ENCODE data around the gene ENAH.

ENAH gene

DNA sequence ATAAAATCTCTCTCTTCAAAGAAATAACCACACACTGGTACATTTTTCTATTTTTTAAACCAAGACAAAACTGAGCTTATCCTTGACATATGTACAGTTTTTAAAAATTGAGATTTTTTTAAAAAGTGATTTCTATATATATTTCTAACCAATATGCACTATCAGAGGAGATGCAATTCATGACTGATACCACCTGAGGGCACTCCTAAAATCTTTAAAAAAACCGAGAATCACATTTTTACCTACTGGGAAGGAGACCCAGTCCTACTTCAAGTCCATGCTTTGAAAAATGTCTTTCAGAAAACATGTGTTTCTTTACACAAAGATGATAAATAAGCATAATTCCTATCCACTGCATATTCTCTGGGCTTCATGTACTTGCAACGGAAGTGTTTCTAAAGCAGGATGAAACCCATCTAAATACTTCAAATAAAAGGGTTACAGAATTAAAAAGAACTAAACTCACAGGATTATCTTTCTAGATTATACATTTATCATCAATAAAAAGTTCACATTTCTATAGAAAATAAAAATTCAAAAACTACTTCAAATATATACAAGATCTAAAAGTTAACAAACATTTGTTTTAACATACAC is 98.6 kb downstream of the ENAH start:
- no peak for DNase-seq

DNA sequence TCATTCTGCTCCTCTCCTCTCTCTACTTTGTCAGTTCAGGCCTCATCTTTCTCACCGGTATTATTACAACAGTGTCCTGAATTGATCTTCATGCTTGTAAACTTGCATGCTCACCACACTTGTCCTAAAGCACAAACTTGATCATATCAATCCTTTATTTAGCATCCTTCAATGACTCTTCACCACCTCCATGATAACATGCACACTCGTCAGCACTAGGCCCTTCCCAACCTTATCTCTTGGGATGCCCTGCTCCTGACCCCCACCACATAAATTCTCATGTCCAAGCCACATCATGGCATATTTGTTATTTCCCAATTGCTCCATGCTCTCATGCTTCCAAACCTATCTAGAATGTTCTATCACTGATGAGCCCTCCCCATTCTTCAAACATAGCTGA is 103.1 kb downstream of the ENAH start:
- DNase-seq = no peak

DNA sequence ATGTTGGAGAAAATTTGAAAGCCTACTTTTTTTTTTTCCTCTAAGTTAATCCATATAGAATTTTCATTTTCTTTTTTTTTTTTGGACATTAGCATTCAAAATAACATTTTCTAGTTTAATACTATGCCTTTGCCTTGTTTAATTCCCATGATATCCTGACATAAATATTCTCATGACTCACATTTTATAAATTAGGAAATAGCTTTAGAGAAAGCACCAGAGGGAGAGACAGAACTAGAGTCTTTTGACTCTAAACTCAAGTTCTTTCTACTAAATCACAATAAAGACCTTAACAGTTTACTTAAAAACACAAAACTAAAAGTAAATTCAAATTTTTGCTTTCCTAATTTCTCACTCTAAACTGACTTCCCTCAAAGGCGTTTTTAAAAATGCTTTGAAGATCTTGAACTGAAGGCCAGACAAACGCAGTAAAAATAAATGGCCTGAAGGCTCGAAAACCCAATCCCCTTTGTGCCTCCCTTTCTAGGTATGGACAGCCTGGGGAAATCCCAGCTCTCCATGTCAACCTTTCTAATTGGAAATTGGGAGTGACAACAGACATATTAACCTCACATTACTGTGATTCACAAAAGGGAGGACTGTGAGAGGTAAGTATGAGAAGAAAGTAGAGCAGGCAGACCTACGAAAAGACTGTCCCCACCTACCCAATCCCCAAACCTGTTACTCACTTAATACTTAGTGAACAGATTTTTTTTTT is 104.6 kb downstream of the ENAH start:
- no peak for DNase-seq

DNA sequence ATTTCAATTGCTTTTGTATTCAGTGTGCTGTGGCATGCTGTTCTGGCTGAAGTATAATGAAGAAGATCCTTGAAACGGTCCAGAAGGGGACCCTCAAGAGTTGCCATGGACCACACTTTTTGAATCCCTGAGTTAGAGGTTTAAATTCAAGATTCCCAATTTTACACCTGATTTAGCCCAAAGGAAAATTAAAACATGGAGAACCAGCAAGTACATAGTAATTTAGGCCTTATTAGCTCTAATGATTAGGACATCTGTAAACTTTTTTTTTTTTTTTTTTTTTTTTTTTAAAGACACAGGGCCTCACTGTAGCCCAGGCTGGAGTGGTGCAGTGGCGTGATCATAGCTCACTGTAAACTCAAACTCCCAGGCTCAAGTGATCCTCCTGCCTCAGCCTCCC is 107.3 kb downstream of the ENAH start:
- no peak for DNase-seq

DNA sequence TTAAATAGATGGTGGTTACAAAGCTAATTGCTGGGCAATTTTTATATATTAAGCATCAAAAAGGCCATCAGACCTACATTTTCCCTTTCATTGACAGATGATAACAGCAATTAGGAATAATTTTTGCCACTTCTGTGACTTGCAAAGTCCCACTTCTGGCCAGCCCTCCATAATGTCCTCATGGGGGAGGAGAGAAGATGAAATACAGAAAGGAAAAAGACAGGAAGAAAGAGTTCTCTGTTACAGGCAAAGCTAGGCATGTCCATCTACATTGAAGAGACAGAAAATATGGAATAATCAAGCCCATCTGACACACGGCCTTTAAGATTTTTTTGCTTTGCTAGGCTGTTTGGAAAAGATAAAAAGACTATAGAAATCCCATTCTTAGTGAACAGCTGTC is 108.0 kb downstream of the ENAH start:
- no peak for DNase-seq

DNA sequence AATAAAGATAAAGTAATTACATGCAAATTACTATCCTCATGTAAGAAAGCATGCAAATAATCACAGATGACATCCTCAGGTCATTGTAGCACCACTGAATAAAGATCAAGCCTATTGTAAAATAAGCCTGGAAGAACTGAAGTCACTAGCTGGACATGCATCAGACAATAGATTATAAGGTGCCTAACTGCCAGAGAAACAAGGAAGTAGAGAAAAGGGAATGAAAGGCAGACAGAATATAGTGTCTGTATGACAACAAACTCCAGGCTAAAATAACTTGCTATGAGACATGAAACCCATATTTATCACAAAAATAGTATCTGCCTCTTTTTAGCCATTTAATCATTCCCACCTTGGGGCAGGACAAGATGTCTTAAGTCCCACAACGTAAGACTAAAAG is 108.7 kb downstream of the ENAH start:
- DNase-seq = no peak

DNA sequence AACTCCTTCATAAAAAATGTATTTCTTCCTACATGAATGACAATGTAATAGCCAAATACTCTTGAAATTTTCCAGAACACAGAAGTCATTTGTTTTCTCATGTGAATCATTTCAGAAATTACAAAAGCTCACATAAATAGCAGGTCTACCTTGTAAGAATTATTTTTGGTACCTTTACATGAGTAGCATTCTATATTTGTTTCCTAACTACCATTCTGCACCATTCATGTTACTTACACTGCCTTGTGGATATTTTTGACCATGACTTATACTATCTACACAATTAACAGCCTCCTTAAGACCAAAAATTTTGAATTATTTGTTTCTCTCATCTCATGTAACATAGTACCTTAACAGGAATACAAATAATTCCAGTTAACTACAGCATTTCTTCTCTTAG is 109.6 kb downstream of the ENAH start:
- no peak for DNase-seq

DNA sequence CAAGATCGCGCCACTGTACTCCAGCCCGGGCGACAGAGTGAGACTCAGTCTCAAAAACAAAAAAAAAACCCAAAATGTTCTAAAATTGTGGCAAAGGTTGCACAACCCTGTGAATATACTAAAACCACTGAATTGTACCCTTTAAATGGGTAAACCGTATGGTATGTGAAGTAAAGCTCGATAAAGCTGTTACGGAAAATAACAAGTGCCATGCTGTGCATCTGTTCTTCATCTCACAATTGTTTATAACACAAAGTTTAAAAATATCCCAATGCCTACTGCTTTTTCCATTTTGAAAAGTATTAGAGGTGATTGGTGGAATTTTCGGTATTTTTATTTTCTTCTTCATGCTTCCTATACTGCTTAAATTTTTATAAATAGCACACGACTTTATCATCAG is 111.5 kb downstream of the ENAH start:
- no peak for DNase-seq

DNA sequence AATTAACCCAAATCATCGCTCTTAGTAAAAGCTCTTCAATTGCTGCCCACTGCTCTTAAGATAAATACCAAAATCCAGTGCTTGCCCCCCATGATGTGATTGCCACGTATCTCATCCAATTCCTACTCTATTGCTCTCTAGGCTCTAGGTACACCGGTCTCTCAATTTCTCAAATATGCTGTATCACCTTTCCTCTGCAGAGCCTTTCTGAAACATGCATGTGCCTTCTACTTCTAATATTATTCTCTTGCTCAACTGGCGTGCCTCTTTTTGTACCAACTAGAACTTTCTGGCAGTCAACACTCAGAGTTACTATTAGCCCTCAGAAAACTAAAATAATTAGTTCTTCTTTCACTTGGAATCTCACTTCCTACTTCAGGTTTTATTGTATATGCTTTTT is 113.3 kb downstream of the ENAH start:
- no peak for DNase-seq

DNA sequence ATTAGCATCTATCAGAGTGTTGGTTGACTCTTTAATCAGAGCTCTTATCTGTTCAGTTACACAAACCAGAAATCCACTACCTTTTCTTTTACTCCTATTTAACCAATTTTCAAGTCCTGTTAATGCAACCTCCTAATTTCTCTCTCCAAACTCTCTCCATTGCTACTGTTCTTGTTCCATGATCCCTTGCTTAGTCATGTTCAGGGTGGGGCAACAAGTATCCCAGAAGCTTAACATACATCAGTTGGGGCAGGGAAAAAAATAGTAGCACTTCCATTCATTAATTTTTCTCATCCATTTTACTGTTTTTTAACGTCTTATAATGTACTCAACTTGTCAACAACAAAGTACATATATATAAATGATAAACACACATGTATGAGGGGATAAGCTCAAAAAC is 113.9 kb downstream of the ENAH start:
- no peak for DNase-seq

DNA sequence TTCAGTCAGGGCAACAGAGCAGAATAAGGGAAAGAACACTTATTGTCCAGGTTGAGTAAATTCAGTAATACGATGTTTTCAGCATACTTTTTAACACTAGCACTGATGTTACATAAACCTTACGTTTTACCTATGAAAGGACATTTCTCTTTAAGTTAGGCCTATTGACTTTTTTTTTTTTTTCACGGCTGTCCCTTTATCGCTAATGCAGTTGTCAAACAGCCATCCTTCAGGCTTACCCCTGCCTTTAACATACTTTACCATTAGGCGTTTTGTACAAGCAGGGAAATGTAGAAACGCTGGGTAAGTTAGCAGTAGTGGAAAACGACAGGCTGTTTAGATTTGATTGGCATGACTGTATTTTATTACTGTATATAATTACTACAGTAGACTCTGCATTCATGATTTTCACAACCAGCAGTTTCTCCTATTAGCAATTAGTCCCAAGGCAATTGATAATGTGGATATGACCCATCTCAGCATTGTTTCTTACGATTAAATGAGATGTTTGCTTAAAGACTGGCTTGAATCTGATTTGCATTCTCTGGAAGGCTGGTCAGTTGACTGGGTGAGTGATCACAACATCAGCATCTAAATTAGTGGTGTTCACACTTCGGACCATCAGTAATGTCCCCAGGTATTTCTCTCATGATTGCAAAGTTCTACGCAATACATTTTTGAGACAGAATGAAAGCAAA is 115.2 kb downstream of the ENAH start:
- no peak for DNase-seq

DNA sequence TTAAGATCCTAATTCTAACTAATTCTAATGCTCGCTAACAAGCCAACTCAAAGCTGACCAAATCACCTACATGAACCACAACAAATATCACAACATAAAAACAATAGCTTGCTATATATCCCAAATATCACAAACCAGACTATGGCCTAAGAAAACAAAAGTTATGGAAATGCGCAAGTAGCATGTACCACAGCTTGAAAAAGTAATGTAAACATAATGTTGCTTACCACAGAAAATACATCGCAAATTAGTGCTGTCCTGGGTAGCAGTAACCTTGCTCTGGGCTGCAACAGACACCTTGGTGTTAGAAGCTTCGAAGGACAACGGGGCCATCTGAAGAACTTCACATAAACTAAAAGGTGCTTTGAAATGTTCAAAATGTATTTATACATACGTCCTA is 117.6 kb downstream of the ENAH start:
- no peak for DNase-seq

DNA sequence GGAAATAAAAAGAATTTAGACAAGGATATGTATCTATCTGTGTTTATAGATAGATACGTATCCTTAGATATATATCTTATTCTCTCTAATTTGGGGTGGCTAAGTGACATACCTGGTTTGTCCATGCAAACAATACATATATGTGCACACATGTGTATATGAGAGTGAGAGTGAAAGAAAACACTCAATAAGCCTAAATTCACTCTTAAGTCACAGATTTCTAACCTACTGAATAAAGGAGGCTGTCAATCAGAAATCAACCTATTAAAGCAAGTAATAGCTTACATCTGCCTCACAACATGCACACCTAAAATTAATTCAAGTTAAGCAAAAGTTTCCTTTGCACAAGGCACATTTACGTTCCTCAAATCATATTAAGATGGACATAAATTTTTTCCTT is 118.2 kb downstream of the ENAH start:
- DNase-seq = no peak

DNA sequence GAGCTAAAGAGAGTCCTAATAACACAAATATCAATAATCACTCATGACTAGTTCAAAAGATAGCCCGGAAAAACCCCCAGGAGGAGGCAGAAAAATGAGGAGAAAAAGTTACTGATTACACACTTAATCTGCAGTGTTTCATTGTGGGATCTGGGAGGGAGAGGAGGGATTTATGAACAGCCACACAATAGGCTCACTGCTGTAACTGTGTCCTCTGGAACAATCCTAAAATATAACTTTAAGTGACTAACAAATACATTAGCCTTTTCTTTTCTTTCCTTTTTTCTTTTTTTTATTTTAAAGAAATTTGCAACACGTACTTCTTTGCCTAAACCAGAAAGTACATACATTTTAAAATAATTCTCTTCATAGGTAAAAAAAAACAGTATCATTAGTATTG is 118.8 kb downstream of the ENAH start:
- DNase-seq = no peak

DNA sequence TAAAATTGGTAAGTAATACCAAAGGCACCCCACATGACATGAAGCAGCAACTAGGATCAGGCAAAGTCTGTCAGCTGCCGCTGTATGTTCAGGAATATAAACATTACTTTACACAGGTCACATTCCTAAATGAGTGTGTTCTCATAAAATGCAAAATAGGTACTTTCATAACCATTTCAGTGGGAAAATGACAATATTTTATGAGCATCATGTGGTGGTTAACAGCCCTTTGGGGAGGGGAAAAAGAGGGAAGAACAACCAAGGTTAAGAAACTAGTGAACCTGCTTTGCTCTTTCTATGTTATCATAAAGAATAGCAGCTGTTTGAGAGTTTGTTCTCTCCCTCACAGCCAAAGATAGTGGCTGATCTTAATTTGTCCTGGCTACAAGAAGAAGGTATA is 119.7 kb downstream of the ENAH start:
- DNase-seq = no peak

DNA sequence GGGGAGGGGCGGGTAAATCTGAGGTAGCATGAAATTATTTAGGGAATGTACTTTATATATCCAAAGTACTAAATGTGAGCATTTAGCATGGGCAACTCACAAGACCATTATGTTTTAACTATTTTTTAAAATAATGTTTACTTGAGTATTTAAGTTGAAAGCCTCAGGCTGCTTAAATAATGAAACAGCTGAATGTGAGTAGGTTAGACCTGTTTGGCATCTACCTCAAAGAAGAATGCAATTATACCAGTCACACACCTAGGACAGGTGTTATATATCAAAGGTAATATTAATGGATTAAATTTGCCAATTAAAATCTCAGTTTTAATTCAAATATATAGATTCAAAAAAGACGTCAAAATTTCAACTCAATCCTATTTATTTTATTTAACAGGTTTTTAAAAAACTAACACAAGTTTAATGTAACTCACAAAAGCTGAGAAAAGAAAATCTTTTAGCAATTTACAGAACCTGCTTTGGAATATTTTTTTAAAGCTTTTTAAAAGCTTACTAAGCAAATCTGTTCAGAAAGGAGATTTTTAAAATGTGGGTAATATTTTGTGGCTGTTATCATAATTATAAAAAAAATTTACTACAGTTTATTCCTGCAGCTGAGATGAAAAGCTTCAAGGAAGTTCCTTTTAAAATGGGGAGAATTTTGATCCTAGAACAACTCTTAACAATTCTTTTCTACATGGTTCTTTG is 120.5 kb downstream of the ENAH start:
- DNase-seq = no peak

DNA sequence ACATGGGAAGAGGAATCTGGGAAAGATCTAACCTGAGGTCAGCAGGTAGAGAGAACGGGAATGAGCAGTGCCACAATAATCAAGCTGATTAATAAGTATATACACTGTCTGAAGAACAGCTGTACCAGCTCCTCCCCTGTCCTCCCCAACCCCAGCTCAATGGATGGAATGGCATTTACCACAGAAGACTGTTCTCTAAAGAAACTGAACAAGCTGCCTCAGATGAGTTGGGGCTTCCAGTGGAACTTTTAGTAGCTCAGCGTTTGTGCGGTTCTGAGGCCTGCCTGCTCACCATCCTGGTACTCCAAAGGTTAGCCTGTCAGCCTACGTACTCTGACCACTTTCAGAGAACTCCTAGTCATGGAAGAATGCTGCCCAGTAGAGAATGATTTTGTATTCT is 123.2 kb downstream of the ENAH start:
- no peak for DNase-seq

DNA sequence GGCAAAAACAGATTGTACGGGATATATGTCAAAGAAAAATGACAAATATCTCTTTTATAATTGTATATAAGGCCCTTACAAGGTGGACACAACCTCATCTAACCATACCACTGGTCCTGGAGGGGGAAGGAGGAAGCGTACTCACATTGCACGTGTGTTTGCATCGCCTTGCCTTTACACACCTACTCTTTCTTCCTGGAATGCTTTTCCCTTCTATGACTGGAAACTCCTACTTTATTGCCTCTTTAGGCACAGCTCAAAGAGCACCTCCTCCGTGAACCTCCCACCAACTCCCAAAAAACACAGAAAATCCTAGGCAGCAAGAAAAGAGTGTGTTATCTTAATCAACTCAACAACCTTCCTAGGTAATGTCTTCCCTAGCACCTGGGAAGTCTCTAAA is 125.3 kb downstream of the ENAH start:
- no peak for DNase-seq

DNA sequence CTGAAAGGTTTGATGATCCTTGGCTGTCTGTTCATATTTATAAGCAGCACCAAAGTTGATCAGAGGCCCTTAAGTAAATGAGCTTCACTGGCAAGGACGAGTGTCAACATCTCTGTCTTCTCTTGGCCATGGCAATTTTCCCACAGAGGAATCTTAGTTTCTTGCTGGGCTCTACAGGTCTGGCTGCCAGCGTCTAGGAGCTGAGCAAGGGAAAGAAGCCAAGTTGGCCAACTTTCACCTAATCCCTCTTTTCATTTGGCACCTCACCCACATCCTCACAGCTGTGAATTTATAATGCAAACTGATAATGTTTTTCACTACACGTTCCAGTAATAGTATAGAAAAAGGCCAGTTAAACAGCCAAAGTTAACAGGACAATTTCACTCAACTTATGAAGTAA is 126.0 kb downstream of the ENAH start:
- no peak for DNase-seq

DNA sequence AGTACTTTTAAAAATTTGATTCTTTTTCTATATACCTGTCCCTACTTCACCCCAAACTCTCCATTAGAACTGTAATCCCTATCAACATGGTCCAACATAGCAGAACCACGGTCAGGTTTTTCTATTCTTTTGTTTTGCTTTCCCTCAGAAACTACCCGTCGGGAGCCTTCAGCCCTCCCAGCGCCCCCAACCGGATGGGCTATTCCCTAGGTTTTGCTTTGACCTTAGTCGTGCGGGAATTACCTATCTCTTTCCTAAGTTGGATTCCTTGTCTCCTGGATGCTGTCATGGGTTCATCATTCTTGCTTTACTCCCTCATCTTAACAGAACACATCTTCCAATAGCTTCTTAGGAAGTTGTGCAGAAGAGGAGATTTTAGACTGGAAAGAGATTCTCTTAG is 127.5 kb downstream of the ENAH start:
- DNase-seq = no peak

DNA sequence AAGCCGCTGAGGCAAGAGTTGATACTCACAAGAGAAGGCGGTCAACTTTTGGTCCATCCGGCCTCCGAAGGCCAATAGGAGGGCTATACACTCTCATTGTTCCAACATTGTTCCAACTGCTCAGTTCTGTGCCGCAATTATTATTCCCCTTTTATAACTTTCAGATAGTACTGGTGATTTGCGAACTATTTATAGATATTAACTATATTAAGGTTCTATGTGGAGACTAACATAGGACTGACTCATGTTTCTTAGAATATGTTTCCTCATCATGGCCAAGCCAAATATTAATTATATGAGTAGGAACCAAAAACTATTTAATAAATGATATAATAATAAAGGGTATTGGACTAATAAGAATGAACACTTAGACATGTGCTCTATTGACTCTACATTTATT is 128.4 kb downstream of the ENAH start:
- DNase-seq = no peak

DNA sequence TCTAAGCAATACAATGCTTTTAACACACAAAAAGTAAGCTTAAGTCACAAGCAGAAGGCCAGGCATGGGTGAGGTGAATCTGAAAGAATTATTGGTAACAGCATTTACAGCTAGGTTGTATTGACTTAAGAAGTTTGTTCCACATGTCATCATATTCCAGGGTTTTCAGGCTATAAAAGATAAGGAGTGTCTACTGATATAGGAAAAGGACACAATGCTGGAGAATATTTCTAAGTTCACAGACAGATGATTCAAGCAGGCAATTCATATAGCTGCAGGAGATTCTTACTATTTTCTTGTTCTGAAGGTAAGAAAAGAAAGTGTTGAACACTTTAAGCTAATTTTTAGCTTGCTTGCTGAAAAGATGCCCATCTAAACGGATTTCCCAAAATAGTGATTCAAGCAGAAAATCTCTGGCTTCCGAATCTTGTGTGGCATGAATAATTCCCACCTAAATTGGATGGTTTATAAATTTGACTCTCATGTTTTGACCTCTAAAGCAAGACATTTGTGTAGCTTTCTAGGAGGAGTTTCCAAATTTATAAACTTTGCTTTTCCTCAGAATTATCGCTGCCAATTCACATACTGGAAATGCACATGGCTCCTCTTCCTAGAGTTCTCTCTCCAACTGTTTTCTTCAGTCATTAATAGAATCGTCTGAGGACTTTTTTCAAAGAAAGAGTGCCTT is 129.5 kb downstream of the ENAH start:
- no peak for DNase-seq

DNA sequence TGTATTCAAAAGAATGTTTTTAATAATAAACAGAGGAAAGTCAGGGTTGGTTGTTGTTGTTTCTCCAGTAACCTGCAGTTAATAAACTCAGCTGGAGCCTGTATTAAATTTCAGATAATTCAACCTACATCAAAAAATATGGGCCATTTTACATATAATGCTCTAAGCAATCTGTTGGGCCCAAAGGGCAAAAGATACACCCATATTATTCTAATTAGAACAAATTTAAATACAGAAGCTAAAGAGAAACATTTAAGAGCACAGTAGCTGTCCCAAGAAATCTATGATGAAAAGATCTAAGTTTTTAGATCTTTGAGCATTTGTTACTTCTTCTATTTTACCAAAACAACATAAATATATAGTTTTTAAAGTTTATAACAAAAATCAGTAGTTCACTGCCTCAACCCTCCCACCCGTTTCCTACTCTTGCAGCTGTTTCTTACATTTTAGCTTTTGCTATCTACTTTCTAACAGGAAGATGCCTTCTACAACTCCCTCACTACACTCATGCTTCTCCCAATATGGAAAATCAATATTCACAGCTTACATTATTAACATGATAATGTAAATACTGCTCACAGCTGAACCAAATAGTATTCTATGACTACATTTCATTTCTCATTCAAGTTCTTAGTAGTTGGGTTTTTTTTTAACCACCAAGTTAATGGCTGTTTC is 130.2 kb downstream of the ENAH start:
- DNase-seq = no peak
